Keratinocyte (primary cell): ENCODE measurements around the gene CDCA3.
"Not testable (repeated sequence)": the region's sequence is repeated elsewhere in the genome, so short reads cannot be mapped to it uniquely, and the experiment has no call there.

Experiments used
- CTCF ChIP-seq, 3 experiments: IDR thresholded peaks in 1 of 3; conservative IDR thresholded peaks in 1 of 3; optimal IDR thresholded peaks in 1 of 3; 2 replicates in 2 of 3; 3 replicates in 1 of 3; pipeline versions ENCODE3 to v1.5.1; 2011; ENCODE audit warnings: low read length in 3 of 3, mild to moderate bottlenecking in 3 of 3, moderate library complexity in 2 of 3, control low read depth in 1 of 3, inconsistent platforms in 1 of 3; ENCODE audit not compliant: insufficient read depth in 2 of 3; ENCODE audit errors: extremely low read depth in 1 of 3
- EZH2 ChIP-seq: IDR thresholded peaks from one replicate; pipeline ENCODE4 v1.6.1; 2012; ENCODE audit warnings: inconsistent platforms, mild to moderate bottlenecking, low read length, moderate library complexity

- not testable (repeated sequence) for TF ChIP-seq EZH2; CTCF (optimal IDR thresholded peaks at IDR 0.05 in 1 of 3, IDR thresholded peaks at IDR 0.05 in 1 of 3, conservative IDR thresholded peaks at IDR 0.05 in 1 of 3; ENCODE audit: extremely low read depth in 1 of 3, insufficient read depth in 2 of 3, low read length in 3 of 3)
Measured at GRCh38 chr12:6874015-6874368, 22.9 kb upstream of the CDCA3 start.
